K562 (cell line): Measurements from ENCODE around the gene ELFN2.

Experiments used
- SP2 ChIP-seq: IDR thresholded peaks from 2 replicates; pipeline ENCODE4 v1.6.1; 2011; ENCODE audit warnings: mild to moderate bottlenecking, low read depth, low read length, moderate library complexity; ENCODE audit not compliant: poor library complexity, severe bottlenecking; ENCODE audit errors: extremely low read depth
- SRF ChIP-seq, 2 experiments: fragments of 250-450, 450-650 bp in 1 of 2; sonication (Bioruptor Pico) in 1 of 2; sonication (generic) in 1 of 2; formaldehyde crosslinking; IDR thresholded peaks; 2 replicates each; pipeline versions ENCODE4 v1.5.0 to v1.5.1; 2020 to 2022; ENCODE audit warnings: mild to moderate bottlenecking in 1 of 2, missing genetic modification reagents in 1 of 2
- TF ChIP-seq, protein P1 (sequence below): fragments of 450-650 bp; IDR thresholded peaks from 2 replicates; pipeline ENCODE4 v1.6.1; 2016; ENCODE audit warnings: mild to moderate bottlenecking, moderate library complexity

DNA sequence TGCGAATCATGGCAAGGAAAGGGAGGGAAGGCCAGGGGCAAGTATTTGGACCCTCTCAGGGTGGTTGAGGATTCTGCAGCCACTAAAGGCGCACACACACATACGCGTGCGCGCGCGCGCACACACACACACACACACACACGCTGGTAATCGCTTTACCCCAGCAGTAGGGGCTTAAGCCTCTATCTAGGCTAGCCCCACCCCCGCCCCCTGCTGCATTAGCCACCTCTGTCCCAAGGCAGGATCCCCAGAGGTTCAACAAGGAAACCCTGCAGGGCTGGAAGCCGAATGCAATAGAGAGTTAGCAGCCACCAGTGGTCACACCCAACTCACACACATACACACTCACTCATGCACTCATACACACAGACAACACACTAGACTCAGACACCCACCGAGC lies 28.6 kb upstream of the ELFN2 start:
- TF ChIP-seq SRF (CRISPR knock-in tag; IDR thresholded peaks at IDR 0.05): no peak
- no peak for TF ChIP-seq SP2
- TF ChIP-seq, protein P1, sequence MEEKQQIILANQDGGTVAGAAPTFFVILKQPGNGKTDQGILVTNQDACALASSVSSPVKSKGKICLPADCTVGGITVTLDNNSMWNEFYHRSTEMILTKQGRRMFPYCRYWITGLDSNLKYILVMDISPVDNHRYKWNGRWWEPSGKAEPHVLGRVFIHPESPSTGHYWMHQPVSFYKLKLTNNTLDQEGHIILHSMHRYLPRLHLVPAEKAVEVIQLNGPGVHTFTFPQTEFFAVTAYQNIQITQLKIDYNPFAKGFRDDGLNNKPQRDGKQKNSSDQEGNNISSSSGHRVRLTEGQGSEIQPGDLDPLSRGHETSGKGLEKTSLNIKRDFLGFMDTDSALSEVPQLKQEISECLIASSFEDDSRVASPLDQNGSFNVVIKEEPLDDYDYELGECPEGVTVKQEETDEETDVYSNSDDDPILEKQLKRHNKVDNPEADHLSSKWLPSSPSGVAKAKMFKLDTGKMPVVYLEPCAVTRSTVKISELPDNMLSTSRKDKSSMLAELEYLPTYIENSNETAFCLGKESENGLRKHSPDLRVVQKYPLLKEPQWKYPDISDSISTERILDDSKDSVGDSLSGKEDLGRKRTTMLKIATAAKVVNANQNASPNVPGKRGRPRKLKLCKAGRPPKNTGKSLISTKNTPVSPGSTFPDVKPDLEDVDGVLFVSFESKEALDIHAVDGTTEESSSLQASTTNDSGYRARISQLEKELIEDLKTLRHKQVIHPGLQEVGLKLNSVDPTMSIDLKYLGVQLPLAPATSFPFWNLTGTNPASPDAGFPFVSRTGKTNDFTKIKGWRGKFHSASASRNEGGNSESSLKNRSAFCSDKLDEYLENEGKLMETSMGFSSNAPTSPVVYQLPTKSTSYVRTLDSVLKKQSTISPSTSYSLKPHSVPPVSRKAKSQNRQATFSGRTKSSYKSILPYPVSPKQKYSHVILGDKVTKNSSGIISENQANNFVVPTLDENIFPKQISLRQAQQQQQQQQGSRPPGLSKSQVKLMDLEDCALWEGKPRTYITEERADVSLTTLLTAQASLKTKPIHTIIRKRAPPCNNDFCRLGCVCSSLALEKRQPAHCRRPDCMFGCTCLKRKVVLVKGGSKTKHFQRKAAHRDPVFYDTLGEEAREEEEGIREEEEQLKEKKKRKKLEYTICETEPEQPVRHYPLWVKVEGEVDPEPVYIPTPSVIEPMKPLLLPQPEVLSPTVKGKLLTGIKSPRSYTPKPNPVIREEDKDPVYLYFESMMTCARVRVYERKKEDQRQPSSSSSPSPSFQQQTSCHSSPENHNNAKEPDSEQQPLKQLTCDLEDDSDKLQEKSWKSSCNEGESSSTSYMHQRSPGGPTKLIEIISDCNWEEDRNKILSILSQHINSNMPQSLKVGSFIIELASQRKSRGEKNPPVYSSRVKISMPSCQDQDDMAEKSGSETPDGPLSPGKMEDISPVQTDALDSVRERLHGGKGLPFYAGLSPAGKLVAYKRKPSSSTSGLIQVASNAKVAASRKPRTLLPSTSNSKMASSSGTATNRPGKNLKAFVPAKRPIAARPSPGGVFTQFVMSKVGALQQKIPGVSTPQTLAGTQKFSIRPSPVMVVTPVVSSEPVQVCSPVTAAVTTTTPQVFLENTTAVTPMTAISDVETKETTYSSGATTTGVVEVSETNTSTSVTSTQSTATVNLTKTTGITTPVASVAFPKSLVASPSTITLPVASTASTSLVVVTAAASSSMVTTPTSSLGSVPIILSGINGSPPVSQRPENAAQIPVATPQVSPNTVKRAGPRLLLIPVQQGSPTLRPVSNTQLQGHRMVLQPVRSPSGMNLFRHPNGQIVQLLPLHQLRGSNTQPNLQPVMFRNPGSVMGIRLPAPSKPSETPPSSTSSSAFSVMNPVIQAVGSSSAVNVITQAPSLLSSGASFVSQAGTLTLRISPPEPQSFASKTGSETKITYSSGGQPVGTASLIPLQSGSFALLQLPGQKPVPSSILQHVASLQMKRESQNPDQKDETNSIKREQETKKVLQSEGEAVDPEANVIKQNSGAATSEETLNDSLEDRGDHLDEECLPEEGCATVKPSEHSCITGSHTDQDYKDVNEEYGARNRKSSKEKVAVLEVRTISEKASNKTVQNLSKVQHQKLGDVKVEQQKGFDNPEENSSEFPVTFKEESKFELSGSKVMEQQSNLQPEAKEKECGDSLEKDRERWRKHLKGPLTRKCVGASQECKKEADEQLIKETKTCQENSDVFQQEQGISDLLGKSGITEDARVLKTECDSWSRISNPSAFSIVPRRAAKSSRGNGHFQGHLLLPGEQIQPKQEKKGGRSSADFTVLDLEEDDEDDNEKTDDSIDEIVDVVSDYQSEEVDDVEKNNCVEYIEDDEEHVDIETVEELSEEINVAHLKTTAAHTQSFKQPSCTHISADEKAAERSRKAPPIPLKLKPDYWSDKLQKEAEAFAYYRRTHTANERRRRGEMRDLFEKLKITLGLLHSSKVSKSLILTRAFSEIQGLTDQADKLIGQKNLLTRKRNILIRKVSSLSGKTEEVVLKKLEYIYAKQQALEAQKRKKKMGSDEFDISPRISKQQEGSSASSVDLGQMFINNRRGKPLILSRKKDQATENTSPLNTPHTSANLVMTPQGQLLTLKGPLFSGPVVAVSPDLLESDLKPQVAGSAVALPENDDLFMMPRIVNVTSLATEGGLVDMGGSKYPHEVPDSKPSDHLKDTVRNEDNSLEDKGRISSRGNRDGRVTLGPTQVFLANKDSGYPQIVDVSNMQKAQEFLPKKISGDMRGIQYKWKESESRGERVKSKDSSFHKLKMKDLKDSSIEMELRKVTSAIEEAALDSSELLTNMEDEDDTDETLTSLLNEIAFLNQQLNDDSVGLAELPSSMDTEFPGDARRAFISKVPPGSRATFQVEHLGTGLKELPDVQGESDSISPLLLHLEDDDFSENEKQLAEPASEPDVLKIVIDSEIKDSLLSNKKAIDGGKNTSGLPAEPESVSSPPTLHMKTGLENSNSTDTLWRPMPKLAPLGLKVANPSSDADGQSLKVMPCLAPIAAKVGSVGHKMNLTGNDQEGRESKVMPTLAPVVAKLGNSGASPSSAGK: no peak
